Lower leg skin (tissue), 4 donors: ENCODE results near the gene MEF2D. TPM values are rescaled to one million over a fixed set of nuclear protein-coding genes. Genes with fewer than 3 reads are reported as not detected.

Experiments used
- DNase-seq, 2 donors: peaks; one replicate each; pipeline ENCODE4 v3.0.0-alpha.2; 2019; ENCODE audit warnings: low spot score in 2 of 2
- H3K4me3 ChIP-seq: fragments of 200-600 bp; sonication (generic); 2 replicates; pipeline ENCODE4 v1.5.1; 2017; ENCODE audit warnings: mild to moderate bottlenecking, low read depth; ENCODE audit not compliant: poor library complexity, severe bottlenecking
- POLR2A ChIP-seq, 2 donors: fragments of 450-650 bp; IDR thresholded peaks; one replicate each; pipeline ENCODE4 v1.6.1; 2016 to 2017; ENCODE audit warnings: antibody characterized with exemption in 2 of 2, mild to moderate bottlenecking in 1 of 2, moderate library complexity in 1 of 2
- WGBS, 2 donors: methylation state at CpG; one replicate each; pipeline ENCODE4 v1.1.5; 2018; 5-methylcytosine and 5-hydroxymethylcytosine counted together
- intact Hi-C: fragments of 100-400 bp; cut with DNase I; formaldehyde crosslinking; loops from one replicate; pipeline ENCODE4 v1.15.0; 2023; ENCODE audit warnings: low total_unique reads
- total RNA-seq, 4 donors: library from RNA; depleted of rRNA; stranded (reverse); fragments of >200 nt; gene quantifications; one replicate each; pipeline ENCODE4 v1.1.0, GENCODE V29; 2016
- TF ChIP-seq, protein P1 (sequence below), 3 donors: fragments of 450-650 bp; IDR thresholded peaks; one replicate each; pipeline ENCODE4 v1.5.1; 2016; ENCODE audit warnings: antibody characterized with exemption in 3 of 3, mild to moderate bottlenecking in 3 of 3, moderate library complexity in 2 of 3

The MEF2D gene
- total RNA-seq, 4 donors from 2014 or later: 32.1 to 67.3 (median 55.6) TPM

DNA sequence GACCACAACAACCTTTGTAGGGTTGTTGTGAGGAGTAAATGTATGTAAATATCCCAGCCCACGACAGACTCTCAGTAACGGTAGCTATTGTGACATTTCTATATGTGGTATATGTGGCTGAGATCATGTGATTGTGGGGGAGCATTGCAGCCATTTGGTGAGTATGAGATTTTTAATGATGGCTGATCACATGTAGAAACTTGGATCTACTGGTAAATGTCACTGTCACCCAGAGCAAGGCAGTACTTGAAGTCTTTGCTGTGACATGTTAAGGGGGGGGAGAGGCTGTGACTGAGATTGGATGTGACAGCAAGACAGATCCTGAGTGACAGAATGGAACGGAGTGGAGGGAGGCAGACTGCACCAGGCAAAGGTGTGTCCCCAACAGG lies 23.9 kb upstream of the MEF2D start:
- no peak overlapping the region for H3K4me3 ChIP-seq
- no peak for TF ChIP-seq POLR2A (IDR thresholded peaks at IDR 0.05)
- TF ChIP-seq, protein P1, sequence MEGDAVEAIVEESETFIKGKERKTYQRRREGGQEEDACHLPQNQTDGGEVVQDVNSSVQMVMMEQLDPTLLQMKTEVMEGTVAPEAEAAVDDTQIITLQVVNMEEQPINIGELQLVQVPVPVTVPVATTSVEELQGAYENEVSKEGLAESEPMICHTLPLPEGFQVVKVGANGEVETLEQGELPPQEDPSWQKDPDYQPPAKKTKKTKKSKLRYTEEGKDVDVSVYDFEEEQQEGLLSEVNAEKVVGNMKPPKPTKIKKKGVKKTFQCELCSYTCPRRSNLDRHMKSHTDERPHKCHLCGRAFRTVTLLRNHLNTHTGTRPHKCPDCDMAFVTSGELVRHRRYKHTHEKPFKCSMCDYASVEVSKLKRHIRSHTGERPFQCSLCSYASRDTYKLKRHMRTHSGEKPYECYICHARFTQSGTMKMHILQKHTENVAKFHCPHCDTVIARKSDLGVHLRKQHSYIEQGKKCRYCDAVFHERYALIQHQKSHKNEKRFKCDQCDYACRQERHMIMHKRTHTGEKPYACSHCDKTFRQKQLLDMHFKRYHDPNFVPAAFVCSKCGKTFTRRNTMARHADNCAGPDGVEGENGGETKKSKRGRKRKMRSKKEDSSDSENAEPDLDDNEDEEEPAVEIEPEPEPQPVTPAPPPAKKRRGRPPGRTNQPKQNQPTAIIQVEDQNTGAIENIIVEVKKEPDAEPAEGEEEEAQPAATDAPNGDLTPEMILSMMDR (IDR thresholded peaks at IDR 0.05): no peak
- DNase-seq: no peak
- intact Hi-C loops: no loop called here
- WGBS, 2 donors: 66 to 72% methylated on average over 3 of the region's 3 CpGs

DNA sequence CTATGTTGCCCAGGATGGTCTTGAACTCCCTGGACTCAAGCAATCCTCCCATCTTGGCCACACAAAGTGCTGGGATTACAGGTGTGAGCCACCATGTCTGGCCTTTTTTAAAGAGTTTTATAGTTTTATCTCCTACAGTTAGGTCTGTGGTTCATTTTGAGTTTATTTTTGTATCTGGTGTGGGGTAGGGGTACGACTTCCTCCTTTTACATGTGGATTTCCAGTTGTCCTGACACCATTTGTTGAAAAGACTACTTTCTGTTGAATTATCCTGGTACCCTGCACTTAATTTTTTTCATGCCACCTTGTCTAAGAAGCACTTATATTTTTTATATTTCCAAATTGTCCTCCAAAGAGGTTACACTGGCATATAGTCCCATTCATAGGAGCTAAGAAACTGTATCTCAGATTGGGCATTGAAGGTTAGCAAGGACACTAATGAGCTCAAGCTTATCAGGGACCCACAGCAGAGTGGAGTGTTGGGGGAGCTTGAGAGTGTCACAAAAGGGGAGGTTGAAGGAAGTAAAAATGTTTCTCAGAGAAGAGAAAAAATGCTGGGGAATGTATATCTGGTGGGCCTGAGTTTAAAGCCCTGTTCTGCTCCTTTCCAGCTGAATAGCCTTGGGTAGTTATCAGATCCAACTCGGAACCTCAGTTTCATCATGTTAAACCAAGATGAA lies 23.4 kb upstream of the MEF2D start:
- 71 to 87% methylated on average over 2 of the region's 2 CpGs for WGBS, 2 donors

DNA sequence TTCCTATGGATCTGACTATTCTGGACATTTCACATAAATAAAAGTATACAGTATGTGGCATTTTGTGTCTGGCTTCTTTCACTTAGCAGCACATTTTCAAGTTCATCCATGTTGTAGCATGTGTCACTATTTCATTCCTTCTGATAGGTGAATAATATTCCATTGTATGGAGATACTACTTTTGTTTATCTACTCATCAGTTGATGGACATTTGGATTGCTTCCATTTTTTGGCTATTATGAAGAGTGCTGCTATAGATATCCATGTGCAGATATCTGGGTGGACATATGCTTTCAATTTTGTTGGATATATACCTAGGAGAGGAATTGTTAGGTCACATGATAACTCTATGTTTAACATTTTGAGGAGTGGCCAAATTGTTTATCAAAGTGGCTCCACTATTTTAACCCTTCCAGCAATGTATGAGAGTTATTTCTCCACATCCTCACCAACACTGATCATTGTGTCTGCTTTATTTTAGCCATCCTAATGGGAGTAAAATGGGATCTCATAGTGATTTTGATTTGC lies 21.9 kb upstream of the MEF2D start:
- intact Hi-C loops: no loop called here
- TF ChIP-seq POLR2A (IDR thresholded peaks at IDR 0.05): no peak
- TF ChIP-seq, protein P1 (IDR thresholded peaks at IDR 0.05): no peak
- no peak for DNase-seq
- no peak overlapping the region for H3K4me3 ChIP-seq

More for the DNA sequence above, 23.4 kb upstream of the MEF2D start:
- TF ChIP-seq, protein P1 (IDR thresholded peaks at IDR 0.05): no peak
- TF ChIP-seq POLR2A (IDR thresholded peaks at IDR 0.05): no peak
- no peak overlapping the region for H3K4me3 ChIP-seq
- DNase-seq: no peak
- intact Hi-C loops: no loop called here

DNA sequence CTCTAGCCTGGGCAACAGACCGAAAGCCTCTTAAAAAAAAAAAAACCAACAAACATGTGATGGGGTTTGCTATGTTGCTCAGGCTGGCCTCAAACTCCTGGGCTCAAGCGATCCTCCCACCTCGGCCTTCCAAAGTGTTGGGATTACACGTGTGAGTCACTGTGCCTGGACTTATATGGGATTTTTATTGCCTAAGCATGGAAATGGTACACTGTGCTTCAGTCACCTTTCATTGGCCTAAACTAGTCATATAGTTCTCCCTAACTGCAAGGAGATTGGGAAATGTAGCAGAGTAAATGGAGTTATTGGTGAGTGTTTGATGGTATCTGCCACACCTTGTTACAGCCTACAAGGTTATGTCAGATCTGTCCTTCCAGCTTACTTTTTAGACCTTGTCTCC lies 17.2 kb upstream of the MEF2D start:
- TF ChIP-seq POLR2A (IDR thresholded peaks at IDR 0.05): no peak
- TF ChIP-seq, protein P1 (IDR thresholded peaks at IDR 0.05): no peak
- H3K4me3 ChIP-seq: no peak overlapping the region
- DNase-seq: no peak
- intact Hi-C loops: no loop called here
- WGBS, 2 donors: 67 to 72% methylated on average over 4 of the region's 4 CpGs

DNA sequence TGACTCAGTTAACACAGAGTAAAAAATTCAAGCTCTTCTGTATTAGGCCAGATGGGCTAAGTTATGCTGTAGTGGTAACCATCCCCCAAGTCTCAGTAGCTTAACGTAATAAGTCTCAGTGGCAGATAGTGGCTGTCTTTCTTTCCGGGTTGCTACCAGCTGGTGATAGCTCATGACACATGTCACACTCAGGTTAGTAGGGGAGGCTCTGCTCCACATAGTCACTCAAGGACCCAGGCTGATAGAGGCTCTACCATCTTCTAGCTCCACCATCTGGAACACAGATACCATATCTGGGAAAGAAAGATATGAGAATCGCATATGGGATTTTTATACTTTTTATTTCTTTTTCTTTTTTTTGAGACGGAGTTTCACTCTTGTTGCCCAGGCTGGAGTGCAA lies 16.2 kb upstream of the MEF2D start:
- no peak for DNase-seq
- intact Hi-C loops: no loop called here
- TF ChIP-seq, protein P1 (IDR thresholded peaks at IDR 0.05): no peak
- no peak for TF ChIP-seq POLR2A (IDR thresholded peaks at IDR 0.05)
- H3K4me3 ChIP-seq: no peak overlapping the region
- 88% methylated on average over 4 of the region's 4 CpGs for WGBS, 2 donors

DNA sequence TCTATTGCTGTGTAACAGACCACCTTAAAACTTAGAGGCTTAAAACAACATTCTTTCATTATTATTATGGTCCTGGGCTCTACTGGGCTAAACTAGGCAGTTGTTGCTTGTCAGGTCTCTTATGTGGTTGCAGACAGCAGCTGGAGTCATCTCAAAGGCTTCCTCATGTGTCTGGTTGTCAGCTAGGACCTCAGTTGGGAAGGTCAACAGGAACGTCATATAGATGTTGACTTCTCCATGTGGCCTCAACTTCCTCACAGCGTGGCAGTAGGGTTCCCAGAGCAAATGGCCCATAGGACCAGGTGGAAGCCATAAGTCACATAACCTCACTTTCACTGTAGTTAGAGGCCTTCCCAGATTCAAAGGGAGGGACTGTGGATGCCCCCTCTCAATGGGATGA lies 15.4 kb upstream of the MEF2D start:
- 36 to 43% methylated on average over 2 of the region's 2 CpGs for WGBS, 2 donors

More for the DNA sequence above, 15.4 kb upstream of the MEF2D start:
- no peak for DNase-seq
- intact Hi-C loops: no loop called here
- no peak overlapping the region for H3K4me3 ChIP-seq
- TF ChIP-seq POLR2A (IDR thresholded peaks at IDR 0.05): no peak
- TF ChIP-seq, protein P1 (IDR thresholded peaks at IDR 0.05): no peak
